Bronchial epithelial cell (primary cell): ENCODE results near the gene BATF. TPM values are rescaled to one million over a fixed set of nuclear protein-coding genes. Genes with fewer than 3 reads are reported as not detected.

Experiments
- DNase-seq: peaks from one replicate; pipeline ENCODE4 v3.0.0-alpha.2; 2010; ENCODE audit warnings: low read depth
- FAIRE-seq: peaks from 2 replicates; lab custom pipeline; 2011; peaks lifted over from hg19 to GRCh38; lab: Jason Lieb, UNC
- H3K27me3 ChIP-seq: 2 replicates; pipeline ENCODE4 v1.5.1; 2011; ENCODE audit warnings: low read length; ENCODE audit not compliant: control insufficient read depth, insufficient read depth
- H3K36me3 ChIP-seq: 2 replicates; pipeline ENCODE4 v1.5.1; 2011; ENCODE audit warnings: low read length; ENCODE audit not compliant: control insufficient read depth, insufficient read depth
- H3K4me3 ChIP-seq: 2 replicates; pipeline ENCODE4 v1.5.1; 2011; ENCODE audit warnings: mild to moderate bottlenecking, low read depth, low read length, control low read depth
- CTCF ChIP-seq: IDR thresholded peaks from 2 replicates; pipeline ENCODE4 v1.5.1; 2011; ENCODE audit warnings: mild to moderate bottlenecking, moderate library complexity, low read length, control low read depth, inconsistent platforms; ENCODE audit not compliant: insufficient read depth, severe bottlenecking
- total RNA-seq: library from RNA; depleted of rRNA; stranded (reverse); fragments of >200 nt; gene quantifications from 2 replicates; pipeline ENCODE4 v1.2.1, GENCODE V29; 2014

Gene BATF
- total RNA-seq, 1 donor from 2014 or later, result 3.4 TPM

GRCh38 chr14:75515629-75515996, 6.7 kb upstream of the BATF start:
- Histone ChIP-seq H3K36me3 (no peaks in the 10 kb centered on the region), H3K27me3 (no peaks in the 10 kb centered on the region), H3K4me3 (no peak overlapping the region)
- DNase-seq (no peak), FAIRE-seq (no peak)
- no peak for TF ChIP-seq CTCF

GRCh38 chr14:75518625-75519024, 3.6 kb upstream of the BATF start:
- no peak for FAIRE-seq
- peak; percentile 52 for TF ChIP-seq CTCF
- no peaks in the 10 kb centered on the region for H3K27me3 ChIP-seq
- no peaks in the 10 kb centered on the region for H3K36me3 ChIP-seq
- DNase-seq, result peak; percentile 41
- H3K4me3 ChIP-seq, result no peak overlapping the region

GRCh38 chr14:75519394-75519793, 2.9 kb upstream of the BATF start:
- FAIRE-seq (no peak), DNase-seq (no peak)
- H3K27me3 ChIP-seq, result no peaks in the 10 kb centered on the region
- no peaks in the 10 kb centered on the region for H3K36me3 ChIP-seq
- H3K4me3 ChIP-seq, result no peak overlapping the region
- TF ChIP-seq CTCF, result no peak

DNA sequence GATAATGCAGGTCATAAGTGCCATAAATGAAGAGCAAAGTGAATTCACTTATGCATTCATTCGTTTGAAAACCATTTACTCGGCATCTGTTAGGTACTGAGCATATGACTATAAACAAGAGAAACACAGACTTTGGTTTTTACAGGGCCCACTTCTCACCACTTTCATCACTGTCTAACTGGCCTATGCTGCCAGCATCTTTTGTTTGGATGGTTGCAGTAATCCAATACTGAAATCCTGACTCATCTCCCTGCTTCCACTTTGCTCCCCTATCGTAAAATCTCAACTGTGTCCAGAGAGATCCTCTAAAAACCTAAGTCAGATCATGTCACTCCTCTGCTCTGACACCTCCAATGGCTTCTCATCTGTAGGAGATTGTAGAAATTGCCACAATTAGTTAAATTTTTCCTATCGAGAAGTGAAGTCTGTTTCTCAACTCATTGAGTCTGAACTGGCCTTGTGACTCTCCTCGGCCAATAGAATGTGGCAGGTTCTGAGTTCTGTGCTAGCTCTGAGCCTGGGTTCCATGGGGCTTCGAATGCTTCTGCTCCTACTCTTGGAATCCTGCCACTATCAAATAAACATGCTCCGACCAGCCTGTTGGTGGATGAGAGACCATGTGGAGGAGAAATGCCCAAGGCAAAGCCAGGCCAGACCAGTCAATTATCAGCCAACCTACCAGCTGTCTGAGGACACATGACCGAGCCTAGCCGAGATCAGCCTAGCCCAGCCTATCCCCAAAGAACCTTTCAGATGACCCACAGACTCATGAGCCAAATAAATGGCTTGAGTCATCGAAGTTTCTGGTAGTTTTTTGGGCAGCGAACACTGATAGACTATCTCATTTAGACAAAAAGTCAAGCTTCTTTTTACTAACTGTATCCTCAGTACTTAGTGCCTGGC, 2.2 kb upstream of the BATF start:
- TF ChIP-seq CTCF, result no peak
- peak; percentile 17 for DNase-seq
- no peak overlapping the region for H3K4me3 ChIP-seq
- H3K27me3 ChIP-seq, result no peaks in the 10 kb centered on the region
- FAIRE-seq, result no peak
- no peaks in the 10 kb centered on the region for H3K36me3 ChIP-seq

GRCh38 chr14:75520852-75521251, 1.4 kb upstream of the BATF start:
- FAIRE-seq, result no peak
- TF ChIP-seq CTCF, result no peak

More at GRCh38 chr14:75520852-75521251, 1.4 kb upstream of the BATF start:
- H3K27me3 ChIP-seq, result no peaks in the 10 kb centered on the region
- no peak overlapping the region for H3K4me3 ChIP-seq
- no peaks in the 10 kb centered on the region for H3K36me3 ChIP-seq
- no peak for DNase-seq
